PC-3 (cell line): ENCODE results near the gene ATG7. TPM values are rescaled to one million over a fixed set of nuclear protein-coding genes. Genes with fewer than 3 reads are reported as not detected.
A peak's percentile ranks its signal among the peaks of the same experiment; 100 is the strongest.

Experiments
- ATAC-seq: fragments of 200-7000 bp; cut with Tn5 transposase; 2 replicates; pipeline ENCODE4 v1.9.1; 2020; ENCODE audit warnings: mild to moderate bottlenecking, moderate library complexity
- BruUV-seq: library from RNA; stranded (reverse); fragments of 400-500 nt; replicated peaks from 2 replicates; lab custom pipeline; 2021; lab: Mats Ljungman, UMichigan
- CTCF ChIA-PET: fragments of 300-600 bp; sonication (Branson Sonifier 250); formaldehyde crosslinking; loops from one replicate; lab custom pipeline; 2022; ENCODE audit warnings: antibody characterized with exemption; lab: Charles Lee
- POLR2A ChIA-PET: fragments of 300-600 bp; sonication (Branson Sonifier 250); formaldehyde crosslinking; loops from one replicate; lab custom pipeline; 2022; ENCODE audit warnings: antibody characterized with exemption; ENCODE audit not compliant: unreplicated experiment; lab: Charles Lee
- DNase-seq: peaks from one replicate; pipeline ENCODE4 v3.0.0-alpha.2; 2015
- H2AFZ ChIP-seq: fragments of 300-600 bp; sonication (generic); 2 replicates; pipeline ENCODE4 v1.6.0; 2016; ENCODE audit warnings: antibody characterized with exemption, low read length
- H3F3A ChIP-seq: fragments of 300-600 bp; sonication (generic); one replicate; pipeline ENCODE4 v1.6.0; 2017; ENCODE audit warnings: antibody characterized with exemption, low read length, control low read depth, mild to moderate bottlenecking; ENCODE audit not compliant: unreplicated experiment
- H3K27ac ChIP-seq: fragments of 300-600 bp; sonication (generic); 2 replicates; pipeline ENCODE4 v1.5.1; 2016; ENCODE audit warnings: mild to moderate bottlenecking, low read length
- H3K27me3 ChIP-seq: fragments of 300-600 bp; sonication (generic); 2 replicates; pipeline ENCODE4 v1.6.1; 2016; ENCODE audit warnings: low read length, mixed read lengths
- H3K36me3 ChIP-seq: fragments of 300-600 bp; sonication (generic); 2 replicates; pipeline ENCODE4 v1.6.1; 2016; ENCODE audit warnings: low read depth, mixed run types, low read length, mixed read lengths
- H3K4me1 ChIP-seq: fragments of 300-600 bp; sonication (generic); 2 replicates; pipeline ENCODE4 v1.5.1; 2016; ENCODE audit warnings: low read length; ENCODE audit not compliant: insufficient read depth
- H3K4me2 ChIP-seq: fragments of 300-600 bp; sonication (generic); 2 replicates; pipeline ENCODE4 v1.6.0; 2016; ENCODE audit warnings: low read length
- H3K4me3 ChIP-seq: fragments of 300-600 bp; sonication (generic); 2 replicates; pipeline ENCODE4 v1.5.1; 2016; ENCODE audit warnings: mild to moderate bottlenecking, low read length, mixed read lengths
- H3K79me2 ChIP-seq: fragments of 300-600 bp; sonication (generic); 2 replicates; pipeline ENCODE4 v1.6.1; 2017; ENCODE audit warnings: low read length, mixed read lengths
- H3K9ac ChIP-seq: fragments of 300-600 bp; sonication (generic); 2 replicates; pipeline ENCODE4 v1.6.0; 2016; ENCODE audit warnings: mild to moderate bottlenecking, low read length
- H3K9me2 ChIP-seq: fragments of 300-600 bp; sonication (generic); replicated peaks from 2 replicates; pipeline ENCODE4 v1.6.1; 2016; ENCODE audit warnings: mixed run types, low read length, mixed read lengths
- H3K9me3 ChIP-seq: fragments of 300-600 bp; sonication (generic); 2 replicates; pipeline ENCODE4 v1.6.1; 2016; ENCODE audit warnings: low read length, mixed read lengths
- H4K20me1 ChIP-seq: fragments of 300-600 bp; sonication (generic); 2 replicates; pipeline ENCODE4 v1.6.1; 2016; ENCODE audit warnings: low read length, mixed read lengths
- CTCF ChIP-seq: fragments of 300-600 bp; sonication (generic); conservative IDR thresholded peaks from 2 replicates; pipeline ENCODE4 v1.5.1; 2017; ENCODE audit warnings: antibody characterized with exemption, low read depth, mild to moderate bottlenecking, low read length
- EZH2 ChIP-seq: fragments of 300-600 bp; sonication (generic); IDR thresholded peaks from one replicate; pipeline ENCODE4 v1.6.1; 2017; ENCODE audit warnings: antibody characterized with exemption, mild to moderate bottlenecking, low read length; ENCODE audit not compliant: unreplicated experiment
- EZH2phosphoT487 ChIP-seq: fragments of 300-600 bp; sonication (generic); IDR thresholded peaks from 2 replicates; pipeline ENCODE4 v1.6.1; 2018; ENCODE audit warnings: mild to moderate bottlenecking, antibody characterized with exemption, low read length, borderline replicate concordance
- intact Hi-C: fragments of 100-400 bp; cut with micrococcal nuclease; formaldehyde crosslinking; loops from 2 replicates; pipeline ENCODE4 v1.9.0; 2023
- total RNA-seq: library from RNA; depleted of rRNA; stranded (reverse); fragments of >200 nt; gene quantifications from 2 replicates; pipeline ENCODE4 v1.2.3, GENCODE V29; 2014

Gene ATG7
- total RNA-seq, 1 experiment from 2014 or later: 36.5 TPM

- no peak overlapping the region for H2AFZ ChIP-seq
- no peak overlapping the region for H3K4me2 ChIP-seq
- ATAC-seq (no peak), DNase-seq (no peak)
- no TSS peak for BruUV-seq
- intact Hi-C loops: no loop called here
- H3K36me3 ChIP-seq: peaks cover 63% of the 10 kb centered on the region
- H4K20me1 ChIP-seq: no peaks in the 10 kb centered on the region
- no peak for TF ChIP-seq EZH2phosphoT487
- TF ChIP-seq EZH2: no peak
- no peak for TF ChIP-seq CTCF
- no peak overlapping the region for H3K9ac ChIP-seq
- ChIA-PET POLR2A (no interaction called here), CTCF (no interaction called here)
- H3K27ac ChIP-seq: no peak overlapping the region
- no peaks in the 10 kb centered on the region for H3F3A ChIP-seq
- no peaks in the 10 kb centered on the region for H3K27me3 ChIP-seq
- H3K4me1 ChIP-seq: peaks cover 11% of the 10 kb centered on the region
- no peaks in the 10 kb centered on the region for H3K9me3 ChIP-seq
- peaks cover under 1% of the 10 kb centered on the region for H3K79me2 ChIP-seq
- H3K9me2 ChIP-seq: no peaks in the 10 kb centered on the region
- no peak overlapping the region for H3K4me3 ChIP-seq
Observed at GRCh38 chr3:11302444-11302843, 30.2 kb downstream of the ATG7 start.

DNA sequence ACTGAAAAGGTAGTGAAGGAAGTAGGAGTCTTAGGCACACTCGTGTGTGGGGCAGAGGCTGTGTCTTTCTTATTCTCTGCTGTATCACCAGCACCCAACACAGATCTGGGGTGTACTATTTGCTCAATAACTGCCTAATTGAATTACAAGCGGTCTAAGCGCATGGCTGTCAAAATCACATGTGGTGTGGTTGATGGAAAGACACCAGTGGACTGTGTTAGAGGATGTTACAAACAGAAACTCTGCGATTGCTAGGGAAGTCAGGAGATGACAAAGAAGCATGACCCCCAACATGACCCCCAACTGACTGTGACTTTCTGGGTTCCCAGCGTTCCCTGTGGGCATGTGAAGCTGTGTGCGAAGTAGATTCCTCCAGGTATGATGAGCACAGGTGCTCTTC, 32.0 kb downstream of the ATG7 start:
- Histone ChIP-seq H3K9me2 (no peaks in the 10 kb centered on the region), H3K27ac (no peak overlapping the region), H4K20me1 (no peaks in the 10 kb centered on the region), H2AFZ (no peak overlapping the region), H3F3A (no peaks in the 10 kb centered on the region), H3K9ac (no peak overlapping the region), H3K79me2 (no peaks in the 10 kb centered on the region), H3K4me3 (no peak overlapping the region), H3K36me3 (peaks cover 66% of the 10 kb centered on the region), H3K27me3 (no peaks in the 10 kb centered on the region), H3K4me1 (peaks cover 11% of the 10 kb centered on the region), H3K4me2 (no peak overlapping the region), H3K9me3 (no peaks in the 10 kb centered on the region)
- no TSS peak for BruUV-seq
- ChIA-PET CTCF (no interaction called here), POLR2A (no interaction called here)
- TF ChIP-seq EZH2phosphoT487 (no peak), CTCF (no peak), EZH2 (no peak)
- ATAC-seq (no peak), DNase-seq (no peak)
- intact Hi-C loops: no loop called here

GRCh38 chr3:11305509-11305908, 33.3 kb downstream of the ATG7 start:
- no peaks in the 10 kb centered on the region for H3K9me3 ChIP-seq
- no TSS peak for BruUV-seq
- H3K9me2 ChIP-seq: no peaks in the 10 kb centered on the region
- no peaks in the 10 kb centered on the region for H3F3A ChIP-seq
- H3K27ac ChIP-seq: peak overlapping the region; percentile 13; the same call in 1 of the 2 replicates
- intact Hi-C loops: no loop called here
- no peak overlapping the region for H2AFZ ChIP-seq
- POLR2A ChIA-PET: no interaction called here
- H3K36me3 ChIP-seq: peaks cover 57% of the 10 kb centered on the region
- no peak overlapping the region for H3K9ac ChIP-seq
- TF ChIP-seq EZH2phosphoT487: no peak
- no peak for TF ChIP-seq EZH2
- TF ChIP-seq CTCF: no peak
- H3K79me2 ChIP-seq: no peaks in the 10 kb centered on the region
- no peak overlapping the region for H3K4me3 ChIP-seq
- ATAC-seq: peak; percentile 71
- peaks cover 11% of the 10 kb centered on the region for H3K4me1 ChIP-seq
- H3K27me3 ChIP-seq: no peaks in the 10 kb centered on the region
- no peak overlapping the region for H3K4me2 ChIP-seq
- CTCF ChIA-PET: no interaction called here
- DNase-seq: peak; percentile 69
- H4K20me1 ChIP-seq: no peaks in the 10 kb centered on the region
